GM19351 (cell line): ENCODE results near the gene ID3.

Experiments
- ATAC-seq: cut with Tn5 transposase; IDR thresholded peaks from one replicate; pipeline ENCODE4 v1.9.1; 2021; ENCODE audit warnings: mild to moderate bottlenecking, moderate library complexity; ENCODE audit not compliant: unreplicated experiment

The ID3 gene

DNA sequence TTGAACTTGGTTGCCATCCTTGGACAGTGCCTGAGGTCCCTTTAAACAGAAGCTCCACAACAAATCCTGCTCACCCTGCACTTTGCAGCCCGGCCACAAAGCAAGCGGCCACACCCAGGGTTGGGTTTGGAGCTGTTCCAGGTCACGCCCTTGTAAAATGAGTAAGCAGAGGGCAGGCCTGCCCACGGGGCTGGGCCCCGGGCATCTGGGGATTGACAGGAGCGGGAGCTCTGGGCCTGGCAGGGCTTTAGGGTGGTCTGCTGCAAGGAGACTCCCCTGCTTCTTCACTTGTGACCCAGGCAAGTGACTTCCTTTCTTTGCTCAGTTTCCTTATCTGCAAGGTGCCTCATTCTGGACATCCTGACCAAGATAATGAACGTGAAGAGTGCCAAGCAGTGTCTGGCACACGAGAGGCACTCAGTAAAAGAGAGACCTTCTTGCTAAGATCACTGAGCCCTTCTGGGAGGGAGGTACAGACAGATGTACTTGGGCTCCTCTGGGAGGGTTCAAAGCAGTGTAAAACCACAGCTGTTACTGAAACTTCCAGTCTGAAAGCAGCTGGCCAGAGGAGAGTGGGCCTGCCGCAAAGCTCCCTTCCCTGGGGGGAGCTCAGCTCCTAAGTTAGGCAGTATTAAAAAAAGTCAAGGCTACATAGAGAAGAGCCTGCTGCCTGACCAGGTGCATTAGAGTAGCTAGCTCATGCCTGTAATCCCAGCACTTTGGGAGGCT lies 30.9 kb downstream of the ID3 start:
- peak; percentile 44 for ATAC-seq

DNA sequence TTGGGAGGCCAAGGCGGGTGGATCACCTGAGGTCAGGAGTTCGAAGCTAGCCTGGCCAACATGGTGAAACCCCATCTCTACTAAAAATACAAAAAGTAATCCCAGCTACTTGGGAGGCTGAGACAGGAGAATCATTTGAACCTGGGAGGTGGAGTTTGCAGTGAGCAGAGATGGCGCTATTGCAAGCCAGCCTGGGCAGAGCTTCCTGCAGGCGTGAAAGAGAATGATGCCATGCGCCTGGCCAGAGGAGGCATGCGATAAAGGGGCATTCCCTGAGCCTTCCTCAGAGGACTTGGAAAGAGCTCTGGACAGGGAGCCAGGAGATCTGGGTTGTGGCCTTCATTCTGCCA lies 31.4 kb downstream of the ID3 start:
- ATAC-seq = no peak

DNA sequence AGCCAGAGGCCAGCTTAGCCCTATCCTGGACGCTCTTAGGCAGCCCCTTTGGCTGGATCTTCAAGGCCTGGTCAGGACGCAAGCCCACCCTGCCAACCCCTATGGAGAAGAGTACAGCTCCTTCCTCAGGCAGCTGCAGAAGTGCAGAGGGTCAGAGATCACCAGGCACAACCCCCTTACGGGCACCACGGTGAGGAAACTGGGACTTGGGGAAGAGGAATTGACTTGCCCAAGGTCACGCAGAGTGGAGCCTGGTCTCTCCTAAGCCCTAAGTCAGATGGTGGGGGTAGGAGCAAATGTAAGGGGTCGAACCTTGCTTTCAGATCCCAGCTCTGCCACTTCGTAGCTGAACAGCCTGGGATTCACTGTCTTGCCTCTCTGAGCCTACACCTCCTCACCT lies 31.9 kb downstream of the ID3 start:
- ATAC-seq = no peak

DNA sequence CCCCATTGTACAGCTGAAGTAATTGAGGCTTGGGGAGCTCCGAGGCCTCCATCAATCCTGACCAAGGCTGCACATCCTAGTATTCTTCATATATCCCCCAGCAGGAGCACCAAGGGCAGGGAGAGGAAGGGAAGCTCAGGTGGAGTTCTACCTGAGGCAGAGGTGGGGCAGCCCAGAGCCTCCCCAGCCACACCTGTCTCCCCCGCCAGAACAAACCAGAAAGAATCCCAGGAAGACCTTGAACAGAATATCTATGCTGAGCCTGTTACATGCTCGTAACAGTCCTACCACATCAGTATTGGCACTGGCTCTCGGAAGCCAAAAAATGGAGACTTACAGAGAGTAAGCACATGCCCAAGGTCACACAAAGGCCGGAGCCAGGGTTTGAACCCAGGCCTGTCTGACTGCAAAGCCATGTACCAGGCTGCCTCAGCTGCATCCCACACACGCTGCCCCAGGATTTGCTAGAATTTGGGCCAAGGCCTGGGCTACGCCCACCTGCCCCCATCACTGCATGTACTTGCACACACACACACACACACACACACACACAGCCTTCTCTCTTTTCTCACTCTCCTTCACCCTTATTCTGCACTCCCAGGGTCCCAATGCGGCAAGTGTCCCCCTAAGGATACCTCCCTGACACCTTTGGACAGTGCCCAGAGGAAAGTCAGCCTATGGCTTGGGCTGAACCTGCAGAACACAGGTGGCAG lies 32.8 kb downstream of the ID3 start:
- no peak for ATAC-seq

DNA sequence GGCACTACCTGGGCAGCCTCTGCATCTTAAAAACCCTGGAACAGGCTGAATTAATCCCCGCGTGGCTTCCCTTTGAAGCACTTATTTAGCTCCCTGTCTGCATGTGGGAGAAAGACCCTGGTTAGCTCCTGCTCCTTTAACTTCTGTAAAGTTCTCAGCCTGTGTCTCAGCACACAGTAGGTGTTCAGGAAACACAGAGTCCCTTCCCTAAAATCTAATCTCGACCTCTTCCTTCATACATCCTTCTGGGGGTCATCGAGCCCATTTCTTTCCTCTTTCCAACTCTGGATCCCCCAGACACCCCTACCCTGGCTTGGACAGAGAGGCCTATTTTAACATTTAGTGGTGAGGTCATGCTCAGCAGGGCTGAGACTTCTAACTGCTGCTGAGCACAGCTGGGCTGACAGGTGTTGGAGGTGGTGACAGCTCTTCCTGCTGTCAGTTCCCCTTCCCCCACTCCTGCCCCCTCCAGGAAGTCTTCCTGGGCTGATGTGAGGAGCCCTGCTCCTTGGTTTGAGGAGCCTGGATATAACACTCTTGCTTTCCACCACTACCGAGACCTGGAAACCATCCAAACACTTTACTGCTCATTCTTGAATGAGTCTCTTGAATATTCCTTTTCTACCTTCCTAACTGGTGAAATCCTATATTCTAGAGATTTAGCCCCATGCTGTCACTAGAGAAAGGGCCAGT lies 33.6 kb downstream of the ID3 start:
- ATAC-seq = peak; percentile 46

DNA sequence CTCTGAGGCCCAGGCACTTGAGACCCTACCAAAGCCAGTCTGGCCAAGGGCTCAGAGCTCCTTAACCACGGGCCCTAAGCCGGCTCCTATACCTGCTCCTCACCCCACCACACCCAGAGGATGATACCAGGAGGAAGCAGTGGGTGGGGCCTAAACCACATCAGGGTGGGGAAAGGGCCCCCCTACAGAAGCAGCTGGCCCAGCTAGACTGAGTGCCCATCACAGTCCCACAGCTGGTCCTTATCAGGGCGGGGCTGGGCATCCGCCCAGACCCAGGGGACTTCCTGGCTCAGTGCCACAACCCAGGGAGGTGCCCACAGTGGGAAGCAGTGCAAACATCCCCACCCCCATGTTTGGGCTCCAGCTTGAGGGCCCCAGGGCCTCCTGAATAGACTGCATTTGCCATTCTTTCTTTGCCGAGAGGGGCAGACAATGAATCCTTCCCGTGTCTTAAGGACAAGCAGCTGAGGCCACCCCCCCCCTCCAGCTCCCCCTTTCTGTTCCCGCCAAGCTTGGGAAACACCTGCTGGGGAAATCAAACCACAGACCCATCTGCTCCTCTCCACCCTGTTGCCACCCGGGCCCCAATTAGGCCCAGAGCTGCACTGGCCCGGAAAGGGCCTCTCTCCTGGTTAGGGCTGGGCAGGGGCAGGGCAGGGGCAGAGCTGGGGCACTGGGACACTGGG lies 34.4 kb downstream of the ID3 start:
- ATAC-seq = no peak

DNA sequence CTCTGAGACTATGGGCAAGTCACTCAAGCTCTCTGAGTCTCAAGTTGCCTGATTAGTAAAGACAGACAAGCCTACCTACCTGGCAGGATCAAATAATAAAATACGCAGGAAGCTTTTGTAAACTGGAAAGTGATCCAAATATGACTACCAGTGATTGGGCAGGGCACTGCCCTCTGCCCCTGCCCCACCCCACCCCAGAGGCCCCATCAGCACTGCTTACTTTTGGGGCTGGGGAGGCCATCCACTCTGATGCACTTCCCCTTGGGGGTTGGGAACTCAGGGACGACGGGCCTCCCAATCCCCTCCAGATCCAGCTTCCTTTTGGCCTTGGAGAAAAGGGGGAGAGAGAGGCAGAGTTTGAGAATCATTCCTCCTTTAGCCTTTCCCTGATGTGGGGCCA lies 35.1 kb downstream of the ID3 start:
- ATAC-seq = no peak

DNA sequence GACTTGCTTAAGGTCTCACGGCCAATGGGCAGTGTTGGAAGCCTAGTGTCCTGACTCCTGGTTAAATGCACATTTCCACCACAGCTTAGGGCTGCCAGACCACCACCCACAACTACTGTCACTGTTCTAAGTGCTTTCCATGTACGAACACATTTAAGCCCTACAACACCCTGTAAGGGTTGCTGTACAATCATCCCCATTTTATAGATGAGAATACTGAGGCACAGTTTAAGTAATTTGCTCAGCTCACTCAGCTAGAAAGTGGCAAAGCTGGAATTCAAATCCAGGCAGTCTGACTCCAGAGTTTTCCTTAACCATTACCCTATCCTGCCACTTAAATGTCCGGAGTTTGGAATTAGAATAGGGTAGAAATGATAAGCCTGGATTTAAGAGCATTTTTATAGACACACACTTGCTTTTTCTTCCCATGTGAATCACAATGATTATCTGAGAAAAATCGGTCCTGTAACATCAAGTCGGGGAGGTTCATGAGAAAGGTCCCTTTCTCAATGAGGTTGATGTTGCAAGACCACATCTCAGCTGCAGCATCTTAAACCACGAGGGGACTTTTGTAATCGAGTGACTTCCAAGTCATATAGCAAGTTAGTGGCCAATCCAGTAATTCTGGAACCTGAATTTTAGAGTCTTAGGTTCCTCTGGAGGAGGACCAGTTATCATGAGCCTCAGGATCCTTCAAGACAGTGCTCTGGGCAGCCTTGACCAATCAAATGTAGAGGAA lies 36.9 kb downstream of the ID3 start:
- ATAC-seq = no peak

DNA sequence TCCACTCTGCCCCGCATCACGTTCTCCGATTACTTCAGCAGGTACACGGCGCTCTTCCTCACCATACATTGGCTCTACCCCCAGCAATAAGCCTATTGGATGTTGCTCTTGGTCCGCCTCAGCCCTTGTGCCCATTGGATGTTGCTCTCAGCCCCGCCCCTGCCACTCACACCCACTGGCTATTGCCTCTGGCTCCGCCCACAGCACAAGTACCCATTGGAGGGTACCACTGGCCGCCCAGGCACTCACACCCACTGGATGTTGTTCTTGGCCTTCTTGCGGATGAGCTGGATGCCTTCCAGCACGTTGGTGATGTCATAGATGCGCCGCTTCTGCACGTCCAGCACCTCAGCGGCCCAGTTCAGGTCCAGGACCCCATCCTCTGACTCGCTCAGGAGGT lies 37.7 kb downstream of the ID3 start:
- ATAC-seq = no peak

DNA sequence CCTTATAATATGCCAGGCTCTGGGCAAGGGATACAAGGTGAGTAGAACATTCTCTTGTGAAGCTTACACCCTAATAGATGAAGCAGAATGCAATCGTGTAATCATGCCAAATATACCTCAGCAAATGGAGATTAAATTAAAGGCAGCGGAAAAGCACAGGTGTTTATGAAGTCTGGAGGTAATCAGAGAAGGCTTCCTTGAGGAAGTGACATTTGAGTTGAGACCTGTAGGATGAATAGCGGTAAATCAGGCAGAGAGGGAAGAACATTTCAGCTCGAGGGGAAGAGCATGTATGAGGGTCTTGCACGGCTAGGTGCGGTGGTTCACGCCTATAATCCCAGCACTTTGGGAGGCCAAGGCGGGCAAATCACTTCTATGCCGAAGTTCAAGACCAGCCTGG lies 41.7 kb downstream of the ID3 start:
- no peak for ATAC-seq

DNA sequence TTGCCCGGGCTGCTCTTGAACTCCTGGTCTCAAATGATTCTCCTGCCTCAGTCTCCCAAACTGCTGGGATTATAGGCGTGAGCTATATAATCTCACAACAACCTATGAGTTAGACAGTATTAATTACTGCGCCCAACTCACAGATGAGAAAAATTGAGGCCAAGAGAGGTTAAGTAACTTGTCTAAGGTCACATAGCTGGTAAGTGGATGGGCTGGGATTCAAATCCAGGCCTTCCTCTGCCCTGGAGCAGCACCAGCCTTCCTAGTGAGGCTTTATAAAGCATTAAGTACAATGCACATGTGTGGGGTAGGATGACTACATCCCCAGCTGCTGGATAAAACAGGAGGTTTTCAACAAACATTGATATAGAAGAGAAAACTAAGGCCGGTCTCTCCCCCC lies 43.4 kb downstream of the ID3 start:
- ATAC-seq = no peak

DNA sequence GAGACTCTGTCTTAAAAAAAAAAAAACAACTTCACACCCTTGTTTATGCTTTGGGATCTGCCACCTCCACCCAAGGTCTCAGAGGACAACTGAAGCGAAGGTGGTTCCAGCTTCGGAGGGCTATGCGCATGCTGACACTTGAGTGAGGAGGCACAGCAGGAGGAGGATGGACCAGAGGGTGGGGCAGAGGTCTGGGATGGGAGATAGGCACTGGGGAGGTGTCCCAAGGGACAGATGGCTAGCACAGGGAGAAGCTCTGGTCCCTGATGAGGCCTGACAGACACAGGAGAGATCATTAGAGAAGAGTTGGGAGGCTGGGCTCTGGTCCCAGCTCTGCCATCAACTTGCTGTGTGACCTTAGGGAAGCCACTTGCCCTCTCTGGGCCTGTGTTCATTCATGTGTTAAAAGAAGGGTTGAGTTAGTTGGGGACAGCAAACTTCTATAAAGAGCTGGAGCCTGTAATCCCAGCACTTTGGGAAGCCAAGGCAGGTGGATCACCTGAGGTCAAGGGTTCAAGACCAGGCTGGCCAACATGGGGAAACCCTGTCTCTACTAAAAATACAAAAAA lies 45.1 kb downstream of the ID3 start:
- ATAC-seq = no peak

DNA sequence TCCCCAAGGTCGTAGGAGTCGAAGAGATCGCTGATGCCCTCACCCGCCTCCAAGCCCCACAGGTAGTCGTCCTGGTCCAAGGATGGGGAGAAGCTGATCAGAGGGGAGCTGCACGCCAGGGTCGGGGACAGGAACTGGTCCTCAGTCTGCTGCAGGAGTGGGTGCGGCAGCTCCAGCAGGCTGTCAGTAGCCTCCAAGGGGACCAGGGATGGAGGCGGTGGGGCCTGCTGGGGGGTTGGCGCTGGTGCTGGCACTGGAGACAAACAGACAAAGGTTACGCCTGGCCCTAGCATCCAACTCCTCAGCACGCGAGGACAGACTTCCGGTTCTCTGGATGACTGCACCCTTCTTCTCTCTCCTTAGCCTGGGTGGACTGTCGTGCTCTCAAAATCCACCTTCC lies 49.4 kb downstream of the ID3 start:
- no peak for ATAC-seq
